ENCODE results near the gene KSR2. TPM values are rescaled to one million over a fixed set of nuclear protein-coding genes. Genes with fewer than 3 reads are reported as not detected.

The KSR2 gene
- total and polyA plus RNA-seq, 4 donors = 0.09 to 1.8 (median 0.37) TPM

DNA sequence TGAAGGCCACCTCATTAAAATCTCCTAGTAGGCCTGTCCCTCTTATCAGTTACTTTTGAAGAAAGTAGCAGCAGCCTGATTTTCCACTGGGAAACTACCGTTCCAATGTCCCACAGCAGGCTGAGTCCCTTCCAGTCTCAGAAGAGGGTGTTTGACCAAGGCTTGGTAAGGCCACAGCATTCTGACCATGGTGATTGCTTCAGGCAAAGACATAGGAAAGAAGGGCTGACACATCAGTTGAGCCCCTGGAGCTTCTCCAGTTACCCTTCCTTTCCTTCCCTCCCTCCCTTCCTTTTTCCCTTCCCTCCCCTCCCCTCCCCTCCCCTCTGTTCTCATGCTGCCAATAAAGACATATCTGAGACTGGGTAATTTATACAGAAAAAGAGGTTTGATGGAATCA lies 373.0 kb downstream of the KSR2 start:
- H3K9ac ChIP-seq (ENCODE audit: insufficient read depth in 1 of 2, low read length in 2 of 2) = no peak overlapping the region
- no peak overlapping the region for H3K4me3 ChIP-seq
- no peaks in the 10 kb centered on the region for H3K27me3 ChIP-seq (ENCODE audit: control insufficient read depth in 3 of 3, insufficient read depth in 3 of 3, low read length in 2 of 3)
- 58 to 69% methylated on average over 1 of the region's 1 CpG for WGBS, 2 donors
- H3K9me3 ChIP-seq (ENCODE audit: control insufficient read depth in 4 of 4, insufficient read depth in 3 of 4, low read length in 3 of 4) = peaks cover 0 to 3% (median 0%) of the 10 kb centered on the region in 4 donors
- H3K4me1 ChIP-seq (ENCODE audit: control insufficient read depth in 5 of 5, insufficient read depth in 5 of 5, low read length in 5 of 5) = no peaks in the 10 kb centered on the region
- H3K36me3 ChIP-seq (ENCODE audit: control insufficient read depth in 4 of 4, insufficient read depth in 4 of 4, low read length in 4 of 4) = no peaks in the 10 kb centered on the region
- DNase-seq = no peak
- ATAC-seq (ENCODE audit: insufficient read depth, low FRiP score) = no peak
- TF ChIP-seq, protein P1, sequence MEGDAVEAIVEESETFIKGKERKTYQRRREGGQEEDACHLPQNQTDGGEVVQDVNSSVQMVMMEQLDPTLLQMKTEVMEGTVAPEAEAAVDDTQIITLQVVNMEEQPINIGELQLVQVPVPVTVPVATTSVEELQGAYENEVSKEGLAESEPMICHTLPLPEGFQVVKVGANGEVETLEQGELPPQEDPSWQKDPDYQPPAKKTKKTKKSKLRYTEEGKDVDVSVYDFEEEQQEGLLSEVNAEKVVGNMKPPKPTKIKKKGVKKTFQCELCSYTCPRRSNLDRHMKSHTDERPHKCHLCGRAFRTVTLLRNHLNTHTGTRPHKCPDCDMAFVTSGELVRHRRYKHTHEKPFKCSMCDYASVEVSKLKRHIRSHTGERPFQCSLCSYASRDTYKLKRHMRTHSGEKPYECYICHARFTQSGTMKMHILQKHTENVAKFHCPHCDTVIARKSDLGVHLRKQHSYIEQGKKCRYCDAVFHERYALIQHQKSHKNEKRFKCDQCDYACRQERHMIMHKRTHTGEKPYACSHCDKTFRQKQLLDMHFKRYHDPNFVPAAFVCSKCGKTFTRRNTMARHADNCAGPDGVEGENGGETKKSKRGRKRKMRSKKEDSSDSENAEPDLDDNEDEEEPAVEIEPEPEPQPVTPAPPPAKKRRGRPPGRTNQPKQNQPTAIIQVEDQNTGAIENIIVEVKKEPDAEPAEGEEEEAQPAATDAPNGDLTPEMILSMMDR (IDR thresholded peaks at IDR 0.05; ENCODE audit: control extremely low read depth, extremely low read depth) = no peak
- H3K27ac ChIP-seq (ENCODE audit: low read depth in 1 of 2, low read length in 1 of 2) = no peak overlapping the region

DNA sequence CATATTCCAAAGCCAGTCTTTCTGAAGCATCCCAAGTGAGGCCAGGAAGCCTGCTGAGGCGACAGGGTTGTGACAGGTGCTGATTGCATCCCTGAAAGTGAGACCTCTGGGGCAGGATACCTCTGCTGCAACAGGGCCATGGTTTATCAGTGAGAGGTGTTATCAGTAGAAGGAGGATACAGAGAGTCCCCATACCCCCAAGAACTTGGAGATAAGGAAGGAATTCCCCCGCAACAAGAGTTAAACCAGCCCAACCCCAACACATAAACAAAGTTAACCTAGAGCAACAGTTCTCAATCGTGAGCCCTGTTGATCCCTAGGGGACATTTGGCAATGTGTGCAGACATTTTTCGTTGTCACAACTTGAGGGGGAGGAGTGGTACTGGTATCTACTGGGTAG lies 374.3 kb downstream of the KSR2 start:
- H3K4me1 ChIP-seq (ENCODE audit: control insufficient read depth in 5 of 5, insufficient read depth in 5 of 5, low read length in 5 of 5) = no peaks in the 10 kb centered on the region
- no peaks in the 10 kb centered on the region for H3K27me3 ChIP-seq (ENCODE audit: control insufficient read depth in 3 of 3, insufficient read depth in 3 of 3, low read length in 2 of 3)
- no peak overlapping the region for H3K4me3 ChIP-seq
- 38 to 47% methylated on average over 4 of the region's 4 CpGs for WGBS, 2 donors
- H3K9me3 ChIP-seq (ENCODE audit: control insufficient read depth in 4 of 4, insufficient read depth in 3 of 4, low read length in 3 of 4) = peaks cover 0 to 4% (median 1%) of the 10 kb centered on the region in 4 donors
- TF ChIP-seq, protein P1 (IDR thresholded peaks at IDR 0.05; ENCODE audit: control extremely low read depth, extremely low read depth) = no peak
- no peak overlapping the region for H3K27ac ChIP-seq (ENCODE audit: low read depth in 1 of 2, low read length in 1 of 2)
- H3K9ac ChIP-seq (ENCODE audit: insufficient read depth in 1 of 2, low read length in 2 of 2) = no peak overlapping the region
- no peak for ATAC-seq (ENCODE audit: insufficient read depth, low FRiP score)
- no peaks in the 10 kb centered on the region for H3K36me3 ChIP-seq (ENCODE audit: control insufficient read depth in 4 of 4, insufficient read depth in 4 of 4, low read length in 4 of 4)
- DNase-seq = no peak

DNA sequence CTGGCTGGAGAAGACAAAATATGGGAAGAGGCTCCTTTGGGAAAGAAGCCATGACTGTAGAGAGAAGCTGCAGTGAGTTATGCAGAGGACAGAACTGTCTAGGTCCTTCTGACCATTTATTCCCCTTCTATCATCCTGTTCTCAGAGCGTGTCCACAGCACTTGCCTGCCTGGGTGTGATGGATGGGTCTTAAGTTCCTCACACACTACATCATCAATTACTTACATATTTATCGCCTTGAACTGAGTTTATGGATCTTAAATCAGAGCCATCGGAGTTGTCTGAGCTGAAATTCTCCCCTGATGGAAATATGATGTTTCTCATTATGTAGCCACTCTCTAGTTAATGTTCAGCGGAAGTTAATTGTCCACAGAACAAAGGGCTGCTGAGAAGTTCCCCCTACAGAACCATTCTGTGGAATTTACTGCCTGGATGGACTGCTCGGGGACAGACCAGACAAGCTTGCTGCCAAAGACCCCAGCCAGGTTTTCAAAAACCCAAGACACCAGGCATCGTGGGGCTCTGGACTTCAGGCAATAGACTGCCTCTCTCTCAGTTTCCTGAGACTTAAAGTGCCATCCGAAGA lies 374.9 kb downstream of the KSR2 start:
- Histone ChIP-seq H3K9ac (ENCODE audit: insufficient read depth in 1 of 2, low read length in 2 of 2) (no peak overlapping the region), H3K4me3 (no peak overlapping the region), H3K9me3 (ENCODE audit: control insufficient read depth in 4 of 4, insufficient read depth in 3 of 4, low read length in 3 of 4) (peaks cover 0 to 4% (median 1%) of the 10 kb centered on the region in 4 donors), H3K36me3 (ENCODE audit: control insufficient read depth in 4 of 4, insufficient read depth in 4 of 4, low read length in 4 of 4) (no peaks in the 10 kb centered on the region), H3K4me1 (ENCODE audit: control insufficient read depth in 5 of 5, insufficient read depth in 5 of 5, low read length in 5 of 5) (no peaks in the 10 kb centered on the region), H3K27me3 (ENCODE audit: control insufficient read depth in 3 of 3, insufficient read depth in 3 of 3, low read length in 2 of 3) (no peaks in the 10 kb centered on the region), H3K27ac (ENCODE audit: low read depth in 1 of 2, low read length in 1 of 2) (no peak overlapping the region)
- TF ChIP-seq, protein P1 (IDR thresholded peaks at IDR 0.05; ENCODE audit: control extremely low read depth, extremely low read depth) = no peak
- WGBS, 2 donors = 59 to 72% methylated on average over 7 of the region's 7 CpGs
- no peak for DNase-seq
- no peak for ATAC-seq (ENCODE audit: insufficient read depth, low FRiP score)
